H1 (cell line): Measurements from ENCODE around the gene UROC1. TPM values are rescaled to one million over a fixed set of nuclear protein-coding genes. Genes with fewer than 3 reads are reported as not detected.

Experiments
- CTCF ChIA-PET: fragments of 300-600 bp; sonication (Branson Sonifier 250); formaldehyde crosslinking; loops from one replicate; lab custom pipeline; 2021; ENCODE audit not compliant: partially characterized antibody; lab: Charles Lee
- POLR2A ChIA-PET: fragments of 300-600 bp; sonication (Branson Sonifier 250); formaldehyde crosslinking; loops from one replicate; lab custom pipeline; 2021; ENCODE audit warnings: inconsistent platforms; ENCODE audit not compliant: partially characterized antibody; lab: Charles Lee
- DNase-seq, 2 experiments: peaks; one replicate each; pipeline versions ENCODE4 v3.0.0 to v3.0.0-alpha.2; 2010 to 2022; ENCODE audit warnings: low spot score in 2 of 2, low read depth in 1 of 2, mixed read lengths in 1 of 2
- FAIRE-seq: peaks from 2 replicates; lab custom pipeline; 2011; peaks lifted over from hg19 to GRCh38; lab: Jason Lieb, UNC
- H2AFZ ChIP-seq: 2 replicates; pipeline ENCODE4 v1.8.1; 2012; ENCODE audit warnings: low read length, inconsistent platforms
- H2AK5ac ChIP-seq: 2 replicates; pipeline ENCODE4 v1.6.1; 2013; ENCODE audit warnings: low read depth, low read length
- H2BK120ac ChIP-seq: replicated peaks from 2 replicates; pipeline ENCODE3; 2013; ENCODE audit warnings: low read depth, low read length, inconsistent platforms
- H2BK12ac ChIP-seq: 2 replicates; pipeline ENCODE4 v1.6.1; 2013; ENCODE audit warnings: low read depth, low read length
- H2BK15ac ChIP-seq: 2 replicates; pipeline ENCODE4 v1.6.1; 2013; ENCODE audit warnings: low read length
- H2BK20ac ChIP-seq: 2 replicates; pipeline ENCODE4 v1.6.1; 2013; ENCODE audit warnings: low read length
- H2BK5ac ChIP-seq: 2 replicates; pipeline ENCODE4 v1.6.1; 2013; ENCODE audit warnings: low read depth, low read length
- H3K14ac ChIP-seq: 2 replicates; pipeline ENCODE4 v1.6.1; 2013; ENCODE audit warnings: inconsistent platforms; ENCODE audit not compliant: insufficient read length
- H3K18ac ChIP-seq: 2 replicates; pipeline ENCODE4 v1.6.1; 2013; ENCODE audit warnings: low read length; ENCODE audit errors: extremely low read depth
- H3K23ac ChIP-seq: 2 replicates; pipeline ENCODE4 v1.6.1; 2013; ENCODE audit warnings: inconsistent platforms; ENCODE audit not compliant: insufficient read length
- H3K23me2 ChIP-seq: 2 replicates; pipeline ENCODE4 v1.6.1; 2013; ENCODE audit warnings: low read depth, low read length
- H3K27ac ChIP-seq: 2 replicates; pipeline ENCODE4 v1.6.1; 2011; ENCODE audit warnings: low read depth, low read length, inconsistent platforms
- H3K27me3 ChIP-seq, 4 experiments: replicated peaks in 1 of 4; 1 replicate in 1 of 4; 2 replicates in 3 of 4; pipeline versions ENCODE4 v1.6.1 to v1.8.1; 2011 to 2013; ENCODE audit warnings: low read length in 3 of 4, mild to moderate bottlenecking in 3 of 4, inconsistent platforms in 2 of 4, mixed read lengths in 2 of 4, moderate library complexity in 1 of 4; ENCODE audit not compliant: control insufficient read depth in 3 of 4, insufficient read depth in 3 of 4; ENCODE audit errors: extremely low read depth in 1 of 4
- H3K36me3 ChIP-seq, 4 experiments: 2 replicates each; pipeline versions ENCODE4 v1.6.1 to v1.8.1; 2011 to 2013; ENCODE audit warnings: mild to moderate bottlenecking in 4 of 4, low read length in 3 of 4, moderate library complexity in 2 of 4, control low read depth in 1 of 4, inconsistent platforms in 1 of 4; ENCODE audit not compliant: insufficient read depth in 4 of 4, control insufficient read depth in 2 of 4
- H3K4ac ChIP-seq: replicated peaks from 2 replicates; pipeline ENCODE3; 2013; ENCODE audit warnings: low read length, low read depth, mixed read lengths, inconsistent platforms; ENCODE audit not compliant: insufficient read length
- H3K4me1 ChIP-seq, 4 experiments: replicated peaks in 1 of 4; 1 replicate in 1 of 4; 2 replicates in 3 of 4; pipeline versions ENCODE4 v1.6.1 to v1.8.1; 2011 to 2013; ENCODE audit warnings: low read length in 3 of 4, inconsistent platforms in 2 of 4, mixed read lengths in 1 of 4; ENCODE audit not compliant: insufficient read depth in 4 of 4, control insufficient read depth in 3 of 4
- H3K4me2 ChIP-seq, 2 experiments: 2 replicates each; pipeline versions ENCODE4 v1.6.1 to v1.8.1; 2011 to 2013; ENCODE audit warnings: low read depth in 2 of 2, low read length in 2 of 2, control low read depth in 1 of 2, inconsistent platforms in 1 of 2, mild to moderate bottlenecking in 1 of 2; ENCODE audit not compliant: insufficient read depth in 1 of 2
- H3K4me3 ChIP-seq, 4 experiments: fragments of 200-600, 300-600 bp in 1 of 4; sonication (generic), shearing (Covaris generic), sonication (Bioruptor Twin) in 1 of 4; 2 replicates each; pipeline versions ENCODE4 v1.5.1 to v1.8.1; 2011 to 2016; ENCODE audit warnings: low read length in 4 of 4, low read depth in 3 of 4, control low read depth in 2 of 4, inconsistent platforms in 2 of 4, mild to moderate bottlenecking in 2 of 4, mixed read lengths in 1 of 4, moderate library complexity in 1 of 4; ENCODE audit not compliant: insufficient read depth in 2 of 4; ENCODE audit errors: extremely low read depth in 1 of 4
- H3K56ac ChIP-seq: replicated peaks from 2 replicates; pipeline ENCODE3; 2013; ENCODE audit warnings: low read depth, mild to moderate bottlenecking, mixed read lengths, low read length, inconsistent platforms; ENCODE audit not compliant: insufficient read length
- H3K79me1 ChIP-seq: 2 replicates; pipeline ENCODE4 v1.6.1; 2013; ENCODE audit warnings: low read depth, low read length, control low read depth
- H3K79me2 ChIP-seq, 2 experiments: 2 replicates each; pipeline versions ENCODE4 v1.6.1 to v1.8.1; 2012 to 2013; ENCODE audit warnings: low read length in 2 of 2, mild to moderate bottlenecking in 2 of 2, inconsistent platforms in 1 of 2; ENCODE audit not compliant: insufficient read depth in 2 of 2, control insufficient read depth in 1 of 2
- H3K9ac ChIP-seq, 4 experiments: replicated peaks in 1 of 4; 1 replicate in 1 of 4; 2 replicates in 3 of 4; pipeline versions ENCODE4 v1.6.1 to v1.8.1; 2011 to 2013; ENCODE audit warnings: low read depth in 3 of 4, low read length in 3 of 4, control low read depth in 2 of 4, mild to moderate bottlenecking in 2 of 4, moderate library complexity in 2 of 4, inconsistent platforms in 1 of 4; ENCODE audit errors: extremely low read depth in 1 of 4
- H3K9me3 ChIP-seq, 2 experiments: 2 replicates each; pipeline versions ENCODE4 v1.6.1 to v1.8.1; 2012 to 2013; ENCODE audit warnings: mild to moderate bottlenecking in 2 of 2, moderate library complexity in 2 of 2, control low read depth in 1 of 2, inconsistent platforms in 1 of 2, low read depth in 1 of 2, low read length in 1 of 2, mixed read lengths in 1 of 2; ENCODE audit not compliant: insufficient read depth in 2 of 2
- H4K20me1 ChIP-seq, 2 experiments: replicated peaks in 1 of 2; 2 replicates each; pipeline versions ENCODE3 to v1.8.1; 2011 to 2013; ENCODE audit warnings: inconsistent platforms in 2 of 2, low read length in 2 of 2, mild to moderate bottlenecking in 1 of 2; ENCODE audit not compliant: insufficient read depth in 2 of 2, control insufficient read depth in 1 of 2
- H4K5ac ChIP-seq: 2 replicates; pipeline ENCODE4 v1.6.1; 2013; ENCODE audit warnings: low read length, low read depth, mixed read lengths, inconsistent platforms; ENCODE audit not compliant: insufficient read length
- H4K8ac ChIP-seq: 2 replicates; pipeline ENCODE4 v1.8.0; 2013; ENCODE audit warnings: mild to moderate bottlenecking, moderate library complexity, low read length, inconsistent platforms; ENCODE audit not compliant: insufficient read depth; ENCODE audit errors: extremely low read depth
- H4K91ac ChIP-seq: replicated peaks from 2 replicates; pipeline ENCODE3; 2013; ENCODE audit warnings: low read length, mixed read lengths, inconsistent platforms; ENCODE audit not compliant: insufficient read length
- CEBPB ChIP-seq: IDR thresholded peaks from 2 replicates; pipeline ENCODE4 v1.6.1; 2012; ENCODE audit warnings: low read depth, low read length
- CHD2 ChIP-seq: IDR thresholded peaks from 2 replicates; pipeline ENCODE4 v1.6.1; 2012; ENCODE audit warnings: low read length, improper control_type of control experiment
- KDM4A ChIP-seq: IDR thresholded peaks from one replicate; pipeline ENCODE4 v1.7.1; 2012; ENCODE audit warnings: low read depth, mild to moderate bottlenecking, moderate library complexity, low read length, inconsistent platforms; ENCODE audit not compliant: severe bottlenecking
- YY1 ChIP-seq: IDR thresholded peaks from 2 replicates; pipeline ENCODE4 v1.6.1; 2011; ENCODE audit warnings: low read depth, mild to moderate bottlenecking, low read length
- WGBS, 2 experiments: shearing (Covaris generic) in 1 of 2; methylation state at CpG; one replicate each; pipeline versions ENCODE4 v1.1.6 to v1.1.7; 2013 to 2015; ENCODE audit warnings: low lambda C conversion rate in 2 of 2, mixed read lengths in 2 of 2, inconsistent platforms in 1 of 2, low coverage in 1 of 2, missing lambda C conversion rate in 1 of 2; ENCODE audit not compliant: insufficient replicate concordance in 2 of 2, insufficient coverage in 1 of 2, insufficient read length in 1 of 2; ENCODE audit errors: extremely low coverage in 1 of 2, missing lambda C conversion rate in 1 of 2; 5-methylcytosine and 5-hydroxymethylcytosine counted together
- polyA plus RNA-seq, 7 experiments: library from polyadenylated mRNA; depleted of rRNA in 3 of 7; stranded (reverse) in 5 of 7; unstranded in 2 of 7; fragments of >200 nt in 5 of 7; fragments of 200-250 nt in 2 of 7; gene quantifications; 1 replicate in 5 of 7; 2 replicates in 1 of 7; 4 replicates in 1 of 7; pipeline versions ENCODE4 v1.2.1 to v1.2.3, GENCODE V29; 2011 to 2013; ENCODE audit warnings: missing spikeins in 2 of 7, mixed read lengths in 2 of 7
- total RNA-seq: library from RNA; stranded (reverse); fragmentation: NEBNext Ultra II Directional; extraction: Animal tissue kit (Norgen Biotek cat#: 25700); gene quantifications from 2 replicates; pipeline ENCODE4 v1.2.1, GENCODE V29; 2021

UROC1 gene
- total and polyA plus RNA-seq, 2 of the 8 experiments (the other 6 are each of a cell fraction or from before 2014, with no cell fraction given), result 0.03 TPM; not detected in 1

DNA sequence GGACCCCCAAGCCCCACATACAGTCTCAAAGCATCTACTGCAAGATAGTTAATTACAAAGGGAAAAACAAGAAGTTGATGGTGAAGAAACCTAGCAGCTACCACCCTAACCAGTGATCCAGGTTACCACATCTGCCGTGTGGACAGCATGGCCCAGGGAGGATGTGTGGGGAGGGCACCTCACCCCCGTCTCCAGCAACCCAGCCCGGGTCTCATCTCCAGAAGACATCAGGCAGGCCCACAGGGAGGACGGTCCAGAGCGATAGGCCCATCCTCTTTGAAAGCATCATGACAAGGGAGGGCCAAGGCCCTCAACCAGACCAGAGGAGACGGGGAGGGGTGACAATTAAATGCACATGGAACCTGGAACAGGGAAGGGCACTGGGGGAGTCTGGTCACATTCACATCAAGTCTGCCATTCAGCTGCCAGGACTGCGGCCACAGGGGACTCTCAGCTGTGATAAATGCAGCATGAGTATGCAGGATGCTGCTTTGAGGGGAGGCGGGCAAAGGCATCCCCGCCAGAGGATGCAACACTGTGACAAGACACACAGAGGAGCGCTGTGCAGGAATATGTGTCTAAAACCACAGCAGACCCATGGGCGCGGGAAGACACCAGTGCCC lies 60.7 kb downstream of the UROC1 start:
- Histone ChIP-seq H3K4me3 (no peak overlapping the region), H2BK120ac (no peak overlapping the region)
- CTCF ChIA-PET, result interaction anchor here (0.8 to 1.3 kb wide), 6 partner anchors 10 to 627 kb away, joined by 3 to 8 read pairs (median 3); no protein-coding TSS in a partner anchor
- TF ChIP-seq CEBPB, result no peak
- TF ChIP-seq YY1, result no peak
- no peak for TF ChIP-seq KDM4A
- no peak for TF ChIP-seq CHD2
- TF ChIP-seq, all 59 proteins: peak for 0
- no peak overlapping the region for H3K4ac ChIP-seq
- peaks cover 12 to 54% (median 28%) of the 10 kb centered on the region in 4 experiments; a peak in 6 of 8 replicates for H3K36me3 ChIP-seq
- no peak overlapping the region for H4K8ac ChIP-seq
- H3K9ac ChIP-seq, result no peak overlapping the region
- 89% methylated on average over 12 of the region's 12 CpGs; no CpG with 5 or more reads in 1 of the 2 experiments for WGBS, 2 experiments
- H3K18ac ChIP-seq, result no peak overlapping the region
- no peak overlapping the region for H2BK15ac ChIP-seq
- POLR2A ChIA-PET, result interaction anchor here (0.6 to 1.4 kb wide), 3 partner anchors 8 to 440 kb away, joined by 3 to 6 read pairs (median 4); no protein-coding TSS in a partner anchor
- peaks cover 0 to 12% of the 10 kb centered on the region in 2 experiments for H4K20me1 ChIP-seq
- H3K4me2 ChIP-seq, result no peak overlapping the region
- H3K56ac ChIP-seq, result no peak overlapping the region
- no peak overlapping the region for H2BK12ac ChIP-seq
- H2AFZ ChIP-seq, result no peak overlapping the region
- no peaks in the 10 kb centered on the region for H3K4me1 ChIP-seq
- H3K79me1 ChIP-seq, result peaks cover 6% of the 10 kb centered on the region; the same call in 1 of the 2 replicates
- FAIRE-seq, result no peak
- no peaks in the 10 kb centered on the region for H3K23me2 ChIP-seq
- no peak overlapping the region for H3K27ac ChIP-seq
- no peak overlapping the region for H2BK5ac ChIP-seq
- H3K79me2 ChIP-seq, result no peaks in the 10 kb centered on the region; a peak in 2 of 4 replicates
- no peaks in the 10 kb centered on the region for H3K9me3 ChIP-seq
- H4K91ac ChIP-seq, result no peak overlapping the region
- no peak for DNase-seq
- H3K27me3 ChIP-seq, result no peaks in the 10 kb centered on the region
- H2BK20ac ChIP-seq, result no peak overlapping the region
- no peak overlapping the region for H3K23ac ChIP-seq
- no peak overlapping the region for H2AK5ac ChIP-seq
- H3K14ac ChIP-seq, result no peak overlapping the region
- H4K5ac ChIP-seq, result no peak overlapping the region
